Effector memory CD4-positive, alpha-beta T cell (primary cell): ENCODE data around the gene PGC.
A peak's percentile ranks its signal among the peaks of the same experiment; 100 is the strongest.

Source experiments
- DNase-seq, 3 donors: peaks; one replicate each; pipeline ENCODE4 v3.0.0-alpha.2; 2020
- H3K27ac ChIP-seq: 2 replicates; pipeline ENCODE4 v1.7.0; 2013; ENCODE audit warnings: mild to moderate bottlenecking, low read length, moderate library complexity; ENCODE audit not compliant: insufficient read depth, poor library complexity, severe bottlenecking
- H3K27me3 ChIP-seq: replicated peaks from 2 replicates; pipeline ENCODE4 v1.7.0; 2013; ENCODE audit warnings: mild to moderate bottlenecking, low read length; ENCODE audit not compliant: insufficient read depth, control insufficient read depth, poor library complexity, severe bottlenecking
- H3K36me3 ChIP-seq: 2 replicates; pipeline ENCODE4 v1.7.0; 2013; ENCODE audit warnings: mild to moderate bottlenecking, low read length, moderate library complexity; ENCODE audit not compliant: control insufficient read depth, insufficient read depth
- H3K4me1 ChIP-seq: 2 replicates; pipeline ENCODE4 v1.7.0; 2013; ENCODE audit warnings: low read length, mild to moderate bottlenecking; ENCODE audit not compliant: control insufficient read depth, insufficient read depth, poor library complexity, severe bottlenecking
- H3K4me3 ChIP-seq: 2 replicates; pipeline ENCODE4 v1.7.0; 2013; ENCODE audit warnings: low read length, low read depth, mild to moderate bottlenecking; ENCODE audit not compliant: insufficient read depth, poor library complexity, severe bottlenecking
- H3K9me3 ChIP-seq: 2 replicates; pipeline ENCODE4 v1.7.0; 2013; ENCODE audit warnings: mild to moderate bottlenecking, low read length, moderate library complexity; ENCODE audit not compliant: control insufficient read depth

The PGC gene

GRCh38 chr6:41735427-41736185 lies 11.6 kb downstream of the PGC start, which contains the start of gene TFEB:
Gene TFEB, minus strand, starts transcription at chr6:41735608. Its CDS starts 44,395 bp downstream, at chr6:41691213.
- Histone ChIP-seq H3K9me3 (no peaks in the 10 kb centered on the region), H3K36me3 (no peaks in the 10 kb centered on the region), H3K27me3 (no peaks in the 10 kb centered on the region), H3K27ac (peak within 1 kb of the TSS; percentile 84), H3K4me3 (peak within 1 kb of the TSS; percentile 78), H3K4me1 (peaks cover 25% of the 10 kb centered on the region)
- peak; percentile 80 to 87 (median 83) for DNase-seq

GRCh38 chr6:41734666-41735426 lies 12.4 kb downstream of the PGC start:
- no peaks in the 10 kb centered on the region for H3K9me3 ChIP-seq
- peak overlapping the region; percentile 84 for H3K27ac ChIP-seq
- DNase-seq = peak; percentile 50 to 67 (median 61)
- no peaks in the 10 kb centered on the region for H3K27me3 ChIP-seq
- H3K4me3 ChIP-seq = peak overlapping the region; percentile 78
- H3K36me3 ChIP-seq = no peaks in the 10 kb centered on the region
- peaks cover 29% of the 10 kb centered on the region for H3K4me1 ChIP-seq

- peak overlapping the region; percentile 78 for H3K4me3 ChIP-seq
These were observed 13.2 kb downstream of the PGC start for GRCh38 chr6:41733707-41734665.

GRCh38 chr6:41733360-41733706 lies 13.9 kb downstream of the PGC start:
- Histone ChIP-seq H3K36me3 (no peaks in the 10 kb centered on the region), H3K4me1 (peaks cover 29% of the 10 kb centered on the region), H3K4me3 (peak overlapping the region; percentile 78), H3K27me3 (no peaks in the 10 kb centered on the region), H3K27ac (peak overlapping the region; percentile 84), H3K9me3 (no peaks in the 10 kb centered on the region)
- DNase-seq = no peak

More at GRCh38 chr6:41733707-41734665, 13.2 kb downstream of the PGC start:
- peak overlapping the region; percentile 84 for H3K27ac ChIP-seq
- peaks cover 29% of the 10 kb centered on the region for H3K4me1 ChIP-seq
- no peaks in the 10 kb centered on the region for H3K9me3 ChIP-seq
- H3K36me3 ChIP-seq = no peaks in the 10 kb centered on the region
- DNase-seq = peak; percentile 52 to 65 (median 57)
- no peaks in the 10 kb centered on the region for H3K27me3 ChIP-seq

- peaks cover 29% of the 10 kb centered on the region for H3K4me1 ChIP-seq
- peak; percentile 48 to 62 (median 52) for DNase-seq
- peak overlapping the region; percentile 84 for H3K27ac ChIP-seq
- peak overlapping the region; percentile 21 for H3K4me3 ChIP-seq
- no peaks in the 10 kb centered on the region for H3K27me3 ChIP-seq
- no peaks in the 10 kb centered on the region for H3K36me3 ChIP-seq
- no peaks in the 10 kb centered on the region for H3K9me3 ChIP-seq
These were observed 14.4 kb downstream of the PGC start for GRCh38 chr6:41732591-41733359.

GRCh38 chr6:41732149-41732548 lies 15.0 kb downstream of the PGC start:
- Histone ChIP-seq H3K36me3 (no peaks in the 10 kb centered on the region), H3K9me3 (no peaks in the 10 kb centered on the region), H3K4me3 (no peak overlapping the region), H3K4me1 (peaks cover 30% of the 10 kb centered on the region), H3K27ac (peak overlapping the region; percentile 84), H3K27me3 (no peaks in the 10 kb centered on the region)
- DNase-seq = no peak

GRCh38 chr6:41731561-41732086 lies 15.6 kb downstream of the PGC start:
- peaks cover 33% of the 10 kb centered on the region for H3K4me1 ChIP-seq

GRCh38 chr6:41730531-41731436 lies 16.4 kb downstream of the PGC start:
- peaks cover 33% of the 10 kb centered on the region for H3K4me1 ChIP-seq
- H3K27me3 ChIP-seq = no peaks in the 10 kb centered on the region
- no peak for DNase-seq
- no peaks in the 10 kb centered on the region for H3K36me3 ChIP-seq
- no peaks in the 10 kb centered on the region for H3K9me3 ChIP-seq
- H3K27ac ChIP-seq = no peak overlapping the region
- H3K4me3 ChIP-seq = no peak overlapping the region

More at GRCh38 chr6:41731561-41732086, 15.6 kb downstream of the PGC start:
- H3K9me3 ChIP-seq = no peaks in the 10 kb centered on the region
- no peak overlapping the region for H3K4me3 ChIP-seq
- DNase-seq = no peak
- no peaks in the 10 kb centered on the region for H3K27me3 ChIP-seq
- no peaks in the 10 kb centered on the region for H3K36me3 ChIP-seq
- H3K27ac ChIP-seq = peak overlapping the region; percentile 84
